Testis (tissue), 3 donors: Measurements from ENCODE around the gene COBL. TPM values are rescaled to one million over a fixed set of nuclear protein-coding genes. Genes with fewer than 3 reads are reported as not detected.
A peak's percentile ranks its signal among the peaks of the same experiment; 100 is the strongest.

ENCODE experiments used
- DNase-seq: peaks from one replicate; pipeline ENCODE4 v3.0.0-alpha.2; 2019
- H3K27ac ChIP-seq, 2 donors: fragments of 200-600 bp; sonication (generic); one replicate each; pipeline ENCODE4 v1.5.1; 2019
- H3K27me3 ChIP-seq: fragments of 200-600 bp; sonication (generic); one replicate; pipeline ENCODE4 v1.5.1; 2019
- H3K36me3 ChIP-seq: fragments of 200-600 bp; sonication (generic); one replicate; pipeline ENCODE4 v1.5.1; 2017; ENCODE audit warnings: low read depth; ENCODE audit errors: missing control alignments
- H3K4me1 ChIP-seq: fragments of 200-600 bp; sonication (generic); one replicate; pipeline ENCODE4 v1.5.1; 2019
- H3K4me3 ChIP-seq, 2 donors: fragments of 200-600 bp; sonication (generic); one replicate each; pipeline ENCODE4 v1.5.1; 2017 to 2019
- H3K9me3 ChIP-seq: fragments of 200-600 bp; sonication (generic); one replicate; pipeline ENCODE4 v1.5.1; 2017
- CTCF ChIP-seq, 3 experiments: fragments of 450-650 bp in 2 of 3; fragments of 200-600 bp in 1 of 3; sonication (generic) in 1 of 3; IDR thresholded peaks; one replicate each; pipeline ENCODE4 v1.5.1; 2016 to 2019; ENCODE audit warnings: antibody characterized with exemption in 3 of 3, mild to moderate bottlenecking in 2 of 3, moderate library complexity in 1 of 3
- POLR2A ChIP-seq: fragments of 450-650 bp; IDR thresholded peaks from one replicate; pipeline ENCODE4 v1.6.1; 2017; ENCODE audit warnings: antibody characterized with exemption, mild to moderate bottlenecking, moderate library complexity
- WGBS, 2 donors: methylation state at CpG; one replicate each; pipeline ENCODE4 v1.1.5; 2018; 5-methylcytosine and 5-hydroxymethylcytosine counted together
- intact Hi-C: fragments of 100-400 bp; cut with DNase I; formaldehyde crosslinking; loops from one replicate; pipeline ENCODE4 v1.15.1; 2023; ENCODE audit warnings: low total_unique reads
- polyA plus RNA-seq: library from polyadenylated mRNA; stranded (reverse); fragments of 350-450 nt; fragmentation: Illumina TruSeq; extraction: RNeasy Lipid Tissue Mini Kit (QIAGEN cat#74804); gene quantifications from one replicate; pipeline ENCODE4 v1.2.3, GENCODE V29; 2014; ENCODE audit warnings: low read depth, low replicate concordance; ENCODE audit not compliant: insufficient read depth
- total RNA-seq, 2 donors: library from RNA; depleted of rRNA; stranded (reverse); fragments of >200 nt; gene quantifications; one replicate each; pipeline ENCODE4 v1.2.3, GENCODE V29; 2016

COBL gene
- total and polyA plus RNA-seq, 3 donors from 2014 or later, result 9.2 to 14.8 (median 12.3) TPM

GRCh38 chr7:51142741-51143385, 173.7 kb downstream of the COBL start:
- WGBS, 2 donors, result 79 to 80% methylated on average over 6 of the region's 6 CpGs
- DNase-seq, result no peak
- Histone ChIP-seq H3K36me3 (no peaks in the 10 kb centered on the region), H3K4me3 (no peak overlapping the region), H3K27me3 (no peaks in the 10 kb centered on the region), H3K9me3 (no peaks in the 10 kb centered on the region), H3K27ac (no peak overlapping the region), H3K4me1 (no peaks in the 10 kb centered on the region)
- intact Hi-C loops, result no loop called here
- TF ChIP-seq CTCF (IDR thresholded peaks at IDR 0.05) (no peak), POLR2A (no peak)

DNA sequence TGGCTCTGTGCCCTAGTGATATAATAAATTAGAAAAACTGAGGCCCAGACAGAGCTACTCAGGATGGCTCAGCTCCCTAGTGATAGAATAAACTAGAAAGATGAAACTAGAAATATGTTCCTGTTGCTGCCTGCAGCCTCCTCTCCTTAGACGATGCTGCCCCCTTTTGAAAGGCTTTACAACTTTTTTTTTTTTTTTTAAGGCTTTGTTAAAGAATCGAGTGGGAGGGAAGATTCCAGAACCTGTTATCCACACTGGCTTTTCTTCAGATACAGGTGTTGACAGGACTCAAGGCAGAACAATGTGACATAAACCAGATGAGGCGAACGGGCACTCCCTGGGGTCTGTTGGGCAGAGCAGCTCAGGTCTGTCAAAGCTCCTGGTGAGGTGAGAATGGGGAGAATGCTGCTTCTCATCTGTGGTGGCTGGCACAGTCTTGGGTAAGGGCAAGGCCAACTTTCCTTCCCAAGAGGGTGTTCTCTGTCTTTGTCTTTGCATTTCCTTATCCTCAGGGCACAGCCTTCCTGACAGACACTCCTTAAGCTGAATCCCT, 175.1 kb downstream of the COBL start:
- 38 to 41% methylated on average over 4 of the region's 4 CpGs for WGBS, 2 donors
- no peak overlapping the region for H3K4me3 ChIP-seq
- H3K9me3 ChIP-seq, result no peaks in the 10 kb centered on the region
- TF ChIP-seq CTCF (IDR thresholded peaks at IDR 0.05), result peak in 1 of 3 experiments; percentile 20
- no peak for TF ChIP-seq POLR2A
- H3K4me1 ChIP-seq, result no peaks in the 10 kb centered on the region
- no peaks in the 10 kb centered on the region for H3K36me3 ChIP-seq
- no peaks in the 10 kb centered on the region for H3K27me3 ChIP-seq
- DNase-seq, result no peak
- H3K27ac ChIP-seq, result no peak overlapping the region
- intact Hi-C loops, result no loop called here

GRCh38 chr7:51140199-51141164, 176.1 kb downstream of the COBL start:
- Histone ChIP-seq H3K27ac (no peak overlapping the region), H3K27me3 (no peaks in the 10 kb centered on the region), H3K9me3 (no peaks in the 10 kb centered on the region), H3K4me3 (no peak overlapping the region), H3K4me1 (no peaks in the 10 kb centered on the region), H3K36me3 (no peaks in the 10 kb centered on the region)
- DNase-seq, result no peak
- intact Hi-C loops, result no loop called here
- WGBS, 2 donors, result 82 to 86% methylated on average over 15 of the region's 15 CpGs
- TF ChIP-seq CTCF (IDR thresholded peaks at IDR 0.05) (no peak), POLR2A (no peak)

GRCh38 chr7:51139796-51140195, 176.8 kb downstream of the COBL start:
- no peak overlapping the region for H3K27ac ChIP-seq
- no peaks in the 10 kb centered on the region for H3K9me3 ChIP-seq
- 78 to 81% methylated on average over 1 of the region's 1 CpG for WGBS, 2 donors
- H3K4me3 ChIP-seq, result no peak overlapping the region
- no peak for TF ChIP-seq CTCF (IDR thresholded peaks at IDR 0.05)
- DNase-seq, result no peak
- H3K4me1 ChIP-seq, result no peaks in the 10 kb centered on the region
- H3K36me3 ChIP-seq, result no peaks in the 10 kb centered on the region
- H3K27me3 ChIP-seq, result no peaks in the 10 kb centered on the region
- intact Hi-C loops, result no loop called here
